Activated B cell treated with CpG ODN at 0.5 μM for 24 hours (primary cell): Measurements from ENCODE around the gene HSPA12B. TPM values are rescaled to one million over a fixed set of nuclear protein-coding genes. Genes with fewer than 3 reads are reported as not detected.

ENCODE experiments used
- ATAC-seq: fragments of 200-7000 bp; cut with Tn5 transposase; one replicate; pipeline ENCODE4 v1.10.0; 2021; ENCODE audit warnings: low read depth, mild to moderate bottlenecking, moderate library complexity
- CTCF ChIA-PET: fragments of 350-600 bp; sonication (Branson Sonifier 250); formaldehyde crosslinking; loops from one replicate; lab custom pipeline; 2021; ENCODE audit warnings: antibody characterized with exemption; lab: Charles Lee
- POLR2A ChIA-PET: fragments of 350-600 bp; sonication (Branson Sonifier 250); formaldehyde crosslinking; loops from one replicate; lab custom pipeline; 2021; ENCODE audit warnings: antibody characterized with exemption; lab: Charles Lee
- DNase-seq: peaks from one replicate; pipeline ENCODE4 v3.0.0; 2022
- H3K27ac Mint-ChIP-seq: one replicate; pipeline ENCODE4 v1.8.0; 2020; ENCODE audit warnings: mixed read lengths
- H3K27me3 Mint-ChIP-seq: one replicate; pipeline ENCODE4 v1.8.0; 2021; ENCODE audit warnings: mixed read lengths
- H3K36me3 Mint-ChIP-seq: one replicate; pipeline ENCODE4 v1.8.0; 2021; ENCODE audit warnings: low read depth, mixed read lengths
- H3K4me1 Mint-ChIP-seq: one replicate; pipeline ENCODE4 v1.8.0; 2021; ENCODE audit warnings: mixed read lengths
- H3K4me3 Mint-ChIP-seq: one replicate; pipeline ENCODE4 v1.8.0; 2020; ENCODE audit warnings: mild to moderate bottlenecking, mixed read lengths
- H3K9me3 Mint-ChIP-seq: one replicate; pipeline ENCODE4 v1.8.0; 2020; ENCODE audit warnings: mixed read lengths
- CTCF ChIP-seq: fragments of 200-600 bp; IDR thresholded peaks from one replicate; pipeline ENCODE4 v1.8.0; 2022; ENCODE audit warnings: antibody characterized with exemption, mild to moderate bottlenecking
- intact Hi-C: fragments of 100-400 bp; cut with micrococcal nuclease; formaldehyde crosslinking; loops from one replicate; pipeline ENCODE4 v1.15.1; 2024
- total RNA-seq: library from RNA; stranded (reverse); gene quantifications from 2 replicates; pipeline ENCODE4 v1.2.3, GENCODE V29; 2022

The HSPA12B gene
- total RNA-seq, result not detected in 2 replicates

- no peak for DNase-seq
- no peak for TF ChIP-seq CTCF
- Mint-ChIP-seq H3K4me3 (no peak within 1 kb of the TSS), H3K27me3 (peaks cover 47% of the 10 kb centered on the region), H3K9me3 (no peaks in the 10 kb centered on the region), H3K27ac (no peak within 1 kb of the TSS), H3K36me3 (no peaks in the 10 kb centered on the region), H3K4me1 (no peaks in the 10 kb centered on the region)
- intact Hi-C loops, result no loop called here
- ChIA-PET CTCF (no interaction called here), POLR2A (no interaction called here)
- no peak for ATAC-seq
These were observed at the start of gene HSPA12B for GRCh38 chr20:3732327-3733118. HSPA12B (plus strand) TSS chr20:3732685; CDS start chr20:3738675, 5,990 bp downstream.

- Mint-ChIP-seq H3K27ac (no peak overlapping the region), H3K27me3 (peaks cover 31% of the 10 kb centered on the region), H3K4me1 (no peaks in the 10 kb centered on the region), H3K9me3 (no peaks in the 10 kb centered on the region), H3K36me3 (no peaks in the 10 kb centered on the region), H3K4me3 (no peak overlapping the region)
- DNase-seq (no peak), ATAC-seq (no peak)
- ChIA-PET CTCF (interaction anchor here (0.6 kb wide), 1 partner anchor 57 kb away, joined by 3 read pairs; no protein-coding TSS in a partner anchor), POLR2A (no interaction called here)
- intact Hi-C loops, result no loop called here
- no peak for TF ChIP-seq CTCF
These were observed 47.1 kb upstream of the HSPA12B start for GRCh38 chr20:3685341-3685740.

- Mint-ChIP-seq H3K4me3 (no peak overlapping the region), H3K9me3 (no peaks in the 10 kb centered on the region), H3K27me3 (peaks cover 23% of the 10 kb centered on the region), H3K27ac (no peak overlapping the region), H3K36me3 (no peaks in the 10 kb centered on the region), H3K4me1 (no peaks in the 10 kb centered on the region)
- intact Hi-C loops, result no loop called here
- ATAC-seq, result no peak
- no peak for TF ChIP-seq CTCF
- POLR2A ChIA-PET, result no interaction called here
- CTCF ChIA-PET, result no interaction called here
- no peak for DNase-seq
These were observed 46.1 kb upstream of the HSPA12B start for GRCh38 chr20:3686421-3686820.

GRCh38 chr20:3686867-3687321 lies 45.6 kb upstream of the HSPA12B start:
- ATAC-seq (no peak), DNase-seq (no peak)
- Mint-ChIP-seq H3K36me3 (no peaks in the 10 kb centered on the region), H3K9me3 (no peaks in the 10 kb centered on the region), H3K27ac (no peak overlapping the region), H3K4me1 (no peaks in the 10 kb centered on the region), H3K27me3 (peaks cover 23% of the 10 kb centered on the region), H3K4me3 (no peak overlapping the region)
- POLR2A ChIA-PET, result no interaction called here
- CTCF ChIA-PET, result interaction anchor here (1.0 kb wide), 1 partner anchor 10 kb away, joined by 4 read pairs; no protein-coding TSS in a partner anchor
- TF ChIP-seq CTCF, result no peak
- intact Hi-C loops, result no loop called here

GRCh38 chr20:3687655-3688054 lies 44.8 kb upstream of the HSPA12B start:
- Mint-ChIP-seq H3K4me3 (no peak overlapping the region), H3K9me3 (no peaks in the 10 kb centered on the region), H3K27ac (no peak overlapping the region), H3K4me1 (no peaks in the 10 kb centered on the region), H3K27me3 (peaks cover 20% of the 10 kb centered on the region), H3K36me3 (no peaks in the 10 kb centered on the region)
- DNase-seq (no peak), ATAC-seq (no peak)
- TF ChIP-seq CTCF, result no peak
- CTCF ChIA-PET, result interaction anchor here (1.0 kb wide), 1 partner anchor 11 kb away, joined by 4 read pairs; no protein-coding TSS in a partner anchor
- intact Hi-C loops, result no loop called here
- POLR2A ChIA-PET, result no interaction called here
